SK-N-MC (cell line): ENCODE measurements around the gene PTPN11.

ENCODE experiments used
- EZH2 ChIP-seq: fragments of 200-600 bp; sonication (generic); IDR thresholded peaks from one replicate; pipeline ENCODE4 v1.6.1; 2017; ENCODE audit warnings: antibody characterized with exemption
- FOXP2 ChIP-seq: optimal IDR thresholded peaks from 2 replicates; pipeline ENCODE3; 2011; ENCODE audit warnings: mild to moderate bottlenecking, moderate library complexity; ENCODE audit not compliant: insufficient read depth; ENCODE audit errors: extremely low read length, control extremely low read depth
- POLR2AphosphoS5 ChIP-seq: IDR thresholded peaks from 2 replicates; pipeline ENCODE4 v1.6.1; 2012; ENCODE audit warnings: mild to moderate bottlenecking, low read depth, low read length, borderline replicate concordance

DNA sequence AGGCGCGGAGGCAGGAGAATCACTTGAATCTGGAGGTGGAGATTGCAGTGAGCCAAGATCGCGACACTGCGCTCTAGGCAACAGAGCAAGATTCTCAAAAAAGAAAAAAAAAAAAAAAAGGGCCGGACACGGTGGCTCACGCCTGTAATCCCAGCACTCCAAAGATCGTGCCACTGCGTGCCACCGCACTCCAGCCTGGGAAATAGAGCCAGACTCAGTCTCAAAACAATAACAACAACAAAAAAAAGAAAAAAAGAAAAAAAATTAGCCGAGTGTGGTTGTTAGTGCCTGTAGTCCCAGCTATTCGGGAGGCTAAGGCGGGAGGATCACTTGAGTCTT, 8.9 kb upstream of the PTPN11 start:
- TF ChIP-seq EZH2 (no peak), POLR2AphosphoS5 (no peak), FOXP2 (no peak)
